ENCODE measurements around the gene TP53AIP1. TPM values are rescaled to one million over a fixed set of nuclear protein-coding genes. Genes with fewer than 3 reads are reported as not detected.
A peak's percentile ranks its signal among the peaks of the same experiment; 100 is the strongest.

Gene TP53AIP1, protein sequence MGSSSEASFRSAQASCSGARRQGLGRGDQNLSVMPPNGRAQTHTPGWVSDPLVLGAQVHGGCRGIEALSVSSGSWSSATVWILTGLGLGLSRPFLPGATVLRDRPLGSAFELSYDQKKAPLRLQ
- 0.07 TPM in 1 of 2 replicates, not detected in the other for total RNA-seq (2014; rRNA removed; shearing (Covaris generic))

DNA sequence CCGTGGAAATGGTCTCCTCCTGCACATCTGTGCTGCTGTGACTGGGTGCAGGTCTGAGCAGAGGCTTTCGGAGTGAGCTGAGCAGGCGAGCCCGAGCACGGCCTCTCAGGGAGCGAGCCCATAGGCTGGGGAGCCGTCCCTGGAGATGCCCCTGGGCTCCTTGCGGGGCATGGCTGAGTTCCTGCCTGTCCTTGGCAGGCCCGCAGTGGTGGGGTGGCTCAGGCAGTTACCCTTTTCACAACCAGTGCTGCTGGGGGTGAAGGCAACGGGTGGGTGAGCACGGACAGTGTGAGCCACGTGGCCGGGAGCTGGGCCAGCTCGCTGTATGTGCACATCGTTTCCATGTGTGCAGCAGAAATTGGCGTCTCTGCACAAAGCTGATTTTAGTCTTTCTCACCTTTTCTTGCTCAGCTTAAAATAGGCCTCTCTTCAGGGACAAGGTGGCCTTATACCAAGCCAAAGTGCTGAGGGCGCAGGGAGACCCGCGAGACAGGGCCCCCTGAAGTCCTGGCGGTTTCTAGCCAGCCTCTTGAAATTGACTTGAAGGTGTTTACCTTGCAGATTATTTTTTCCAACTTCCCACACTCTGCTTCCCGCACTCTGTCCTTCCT lies at the start of gene TP53AIP1:
Gene TP53AIP1 (minus strand): TSS at position 55 of the 611 bp plus-strand sequence. CDS start 5,053 bp downstream, outside the sequence.
- Histone ChIP-seq H3K4me3 (ENCODE audit: insufficient read depth, low read depth, low read length) (no peak within 1 kb of the TSS), H3K27me3 (ENCODE audit: control insufficient read depth, insufficient read depth, low read length) (no peaks in the 10 kb centered on the region; the same call in 1 of the 2 replicates), H3K36me3 (replicated peaks; ENCODE audit: control insufficient read depth, insufficient read depth, low read length) (no peaks in the 10 kb centered on the region)
- DNase-seq: peak; percentile 41

DNA sequence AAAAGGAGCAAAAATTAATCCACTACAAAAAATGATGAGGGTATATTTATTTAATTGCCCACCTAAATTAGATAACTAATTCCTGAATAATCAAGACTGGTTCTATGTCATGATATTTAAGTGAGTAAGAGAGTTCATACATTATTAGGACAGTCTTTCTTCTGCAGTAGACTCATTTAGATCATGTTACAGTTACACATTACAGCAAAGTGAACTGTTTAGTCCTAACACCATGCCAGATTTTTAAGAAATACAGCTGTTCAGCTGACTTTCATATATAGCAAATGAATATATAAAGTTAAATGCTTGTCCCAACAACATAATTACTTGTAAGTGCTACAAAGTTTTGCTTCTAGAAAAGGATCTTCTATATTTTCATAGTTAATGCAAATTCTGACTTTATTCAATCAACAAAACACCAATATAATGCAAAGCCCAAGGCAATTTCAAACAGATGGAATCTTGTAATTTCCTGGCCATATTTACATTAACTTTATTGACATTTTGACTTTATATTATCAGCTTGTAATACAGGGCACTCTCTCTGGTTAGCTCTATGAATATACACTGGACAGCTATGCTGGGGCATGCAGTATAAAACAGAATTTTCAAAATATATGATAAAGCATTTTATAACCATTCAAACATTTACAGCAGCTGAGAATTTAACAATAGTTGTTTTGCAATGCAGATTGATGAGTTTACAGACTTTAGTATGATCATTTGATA lies 45.7 kb upstream of the TP53AIP1 start:
- no peak overlapping the region for H3K4me3 ChIP-seq (ENCODE audit: insufficient read depth, low read depth, low read length)
- DNase-seq: no peak
- H3K36me3 ChIP-seq (replicated peaks; ENCODE audit: control insufficient read depth, insufficient read depth, low read length): no peaks in the 10 kb centered on the region
- H3K27me3 ChIP-seq (ENCODE audit: control insufficient read depth, insufficient read depth, low read length): no peaks in the 10 kb centered on the region

DNA sequence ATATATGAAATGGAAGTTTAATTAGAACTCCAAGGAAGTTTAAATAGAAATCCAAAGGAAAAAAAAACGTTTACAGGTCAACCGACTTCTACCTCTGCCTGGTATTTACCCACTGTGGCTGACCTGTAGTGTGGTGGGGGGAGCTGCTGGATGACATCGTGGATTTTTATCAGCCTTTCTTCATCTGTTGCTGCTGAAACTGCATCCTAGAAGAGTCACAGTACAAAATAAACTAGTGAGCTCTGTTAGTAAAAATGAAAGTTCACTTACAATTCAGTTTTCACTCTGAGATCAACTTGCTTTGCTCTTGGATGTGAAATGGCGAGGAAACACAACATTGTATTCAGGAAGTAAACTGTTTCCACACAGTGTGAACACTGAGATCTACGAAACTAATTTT lies 43.2 kb upstream of the TP53AIP1 start:
- Histone ChIP-seq H3K4me3 (ENCODE audit: insufficient read depth, low read depth, low read length) (no peak overlapping the region), H3K36me3 (replicated peaks; ENCODE audit: control insufficient read depth, insufficient read depth, low read length) (no peaks in the 10 kb centered on the region), H3K27me3 (ENCODE audit: control insufficient read depth, insufficient read depth, low read length) (no peaks in the 10 kb centered on the region)
- DNase-seq: no peak

DNA sequence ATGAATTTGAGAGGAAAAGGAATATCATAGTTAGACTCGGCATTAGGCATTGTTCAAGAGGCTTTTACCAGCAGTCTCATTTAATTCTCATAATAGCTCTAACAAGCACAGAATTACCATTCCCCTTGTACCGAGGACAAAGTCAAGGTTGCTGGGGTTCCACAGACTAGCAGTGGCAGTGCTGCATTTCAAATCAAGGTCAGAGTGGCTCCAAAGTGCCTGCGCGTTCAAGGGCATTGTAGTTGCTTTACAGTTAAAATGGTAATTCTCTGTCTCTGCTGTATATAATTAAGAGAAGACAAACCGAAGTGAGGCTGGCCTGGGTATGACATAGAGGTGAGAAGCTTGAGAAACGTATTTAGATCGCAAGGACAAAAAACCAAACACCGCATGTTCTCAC lies 40.4 kb upstream of the TP53AIP1 start:
- no peak overlapping the region for H3K4me3 ChIP-seq (ENCODE audit: insufficient read depth, low read depth, low read length)
- H3K27me3 ChIP-seq (ENCODE audit: control insufficient read depth, insufficient read depth, low read length): no peaks in the 10 kb centered on the region
- DNase-seq: no peak
- H3K36me3 ChIP-seq (replicated peaks; ENCODE audit: control insufficient read depth, insufficient read depth, low read length): no peaks in the 10 kb centered on the region

DNA sequence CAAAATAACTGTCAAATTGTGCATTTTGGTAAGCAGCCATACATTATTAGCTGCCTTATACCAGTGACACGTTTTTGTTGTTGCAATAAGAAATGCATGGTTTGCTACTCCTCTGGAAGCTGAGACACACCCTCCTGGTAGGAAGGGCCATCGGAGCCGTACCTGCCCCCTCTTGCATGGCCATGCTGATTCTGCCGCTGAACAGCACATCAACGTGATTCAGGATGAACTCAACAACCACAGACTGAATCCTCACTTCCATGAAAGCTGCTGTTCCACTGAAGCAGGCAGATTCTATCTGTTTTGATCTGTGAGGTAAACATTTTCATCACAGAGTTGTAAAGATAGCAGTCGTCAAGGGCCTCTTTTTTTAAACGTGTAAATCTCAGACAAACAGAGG lies 38.6 kb upstream of the TP53AIP1 start:
- Histone ChIP-seq H3K27me3 (ENCODE audit: control insufficient read depth, insufficient read depth, low read length) (no peaks in the 10 kb centered on the region), H3K36me3 (replicated peaks; ENCODE audit: control insufficient read depth, insufficient read depth, low read length) (no peaks in the 10 kb centered on the region), H3K4me3 (ENCODE audit: insufficient read depth, low read depth, low read length) (no peak overlapping the region)
- no peak for DNase-seq

DNA sequence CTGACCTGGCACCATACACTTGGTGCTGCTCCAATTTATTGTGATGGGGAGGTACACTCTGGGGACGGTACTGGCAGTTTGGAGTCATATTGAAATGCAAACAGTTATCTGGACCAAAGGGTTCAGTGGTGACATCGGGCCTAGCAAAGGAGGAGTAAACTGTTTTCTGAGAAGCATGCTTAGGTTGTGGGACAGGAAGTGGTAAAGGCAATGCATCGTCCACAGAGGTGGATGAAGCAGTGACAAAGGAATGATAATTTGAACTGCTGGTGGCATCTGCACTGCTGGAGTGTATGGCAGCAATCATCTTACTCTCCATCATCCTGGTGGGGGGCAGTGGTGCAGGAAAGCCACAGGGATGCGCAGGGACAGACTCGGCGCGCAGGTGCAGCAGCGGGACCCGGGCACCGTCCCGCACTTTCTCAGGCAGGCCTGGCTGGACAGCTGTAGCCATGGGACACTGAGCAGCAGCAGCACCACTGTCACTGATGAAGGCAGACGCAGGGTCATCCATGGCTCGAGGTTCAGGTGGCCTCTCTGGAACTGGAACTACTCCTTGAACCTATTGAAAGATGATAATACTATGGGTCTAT lies 28.0 kb upstream of the TP53AIP1 start:
- peaks cover 12% of the 10 kb centered on the region for H3K36me3 ChIP-seq (replicated peaks; ENCODE audit: control insufficient read depth, insufficient read depth, low read length)

DNA sequence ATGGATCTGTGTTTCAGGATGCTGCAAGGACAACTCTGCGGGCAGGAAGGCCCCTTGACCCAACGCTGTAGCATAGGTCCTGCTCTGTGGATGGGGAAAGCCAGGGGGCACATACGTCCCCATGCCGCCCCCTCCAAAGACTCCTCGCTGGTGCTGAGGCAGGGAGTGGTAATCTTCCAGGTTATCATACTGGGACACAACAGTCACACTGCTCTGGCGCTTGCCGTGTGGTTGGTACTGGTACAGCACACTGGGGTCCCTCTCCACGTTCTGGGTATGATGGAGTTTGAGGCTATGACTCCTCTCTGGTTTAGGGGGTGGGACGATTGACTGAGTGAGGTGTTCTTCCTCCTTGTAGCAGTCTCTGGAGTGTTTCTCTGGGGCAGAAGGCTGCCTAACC lies 26.2 kb upstream of the TP53AIP1 start:
- H3K27me3 ChIP-seq (ENCODE audit: control insufficient read depth, insufficient read depth, low read length): no peaks in the 10 kb centered on the region
- H3K4me3 ChIP-seq (ENCODE audit: insufficient read depth, low read depth, low read length): no peak overlapping the region
- no peak for DNase-seq
- peaks cover 10% of the 10 kb centered on the region for H3K36me3 ChIP-seq (replicated peaks; ENCODE audit: control insufficient read depth, insufficient read depth, low read length)

More for the DNA sequence above, 28.0 kb upstream of the TP53AIP1 start:
- Histone ChIP-seq H3K27me3 (ENCODE audit: control insufficient read depth, insufficient read depth, low read length) (no peaks in the 10 kb centered on the region), H3K4me3 (ENCODE audit: insufficient read depth, low read depth, low read length) (no peak overlapping the region)
- DNase-seq: no peak

DNA sequence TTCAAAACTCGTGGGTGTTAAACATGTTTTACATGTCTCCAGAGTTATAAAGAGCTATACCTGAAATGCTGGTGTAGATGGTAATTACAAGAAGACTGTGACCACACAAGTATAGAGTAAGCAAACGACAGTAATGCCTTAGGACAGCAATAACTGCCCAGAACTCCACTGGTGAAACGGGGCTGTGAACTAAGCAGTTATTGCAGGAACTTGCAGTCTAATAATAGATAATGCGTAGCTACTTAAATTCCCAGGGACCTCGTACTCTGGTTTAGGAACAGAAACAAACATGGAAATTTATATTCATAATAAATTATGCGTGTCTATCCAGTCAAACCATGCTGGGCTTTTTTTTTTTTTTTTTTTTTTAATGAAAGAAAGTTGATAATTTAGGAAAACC lies 24.9 kb upstream of the TP53AIP1 start:
- DNase-seq: no peak
- Histone ChIP-seq H3K4me3 (ENCODE audit: insufficient read depth, low read depth, low read length) (no peak overlapping the region), H3K36me3 (replicated peaks; ENCODE audit: control insufficient read depth, insufficient read depth, low read length) (peaks cover 8% of the 10 kb centered on the region), H3K27me3 (ENCODE audit: control insufficient read depth, insufficient read depth, low read length) (no peaks in the 10 kb centered on the region)

DNA sequence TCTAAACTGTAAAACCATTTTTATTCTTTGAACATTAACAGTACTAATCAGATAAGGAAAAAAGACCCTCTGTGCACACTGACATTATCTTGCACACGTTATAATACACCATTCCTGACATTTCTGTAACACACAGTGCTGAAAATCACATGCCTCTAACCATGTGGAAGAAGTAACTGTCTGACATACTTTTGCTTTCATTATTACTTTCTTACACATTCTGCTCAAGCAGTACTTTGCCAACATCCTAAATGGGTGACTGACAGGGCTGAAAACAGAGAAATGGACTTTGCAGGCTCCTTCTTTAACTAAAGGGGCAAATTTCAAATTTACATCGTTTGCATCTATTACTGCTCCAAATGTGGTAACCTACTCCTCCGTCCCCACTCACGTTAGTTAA lies 22.8 kb upstream of the TP53AIP1 start:
- DNase-seq: no peak
- Histone ChIP-seq H3K27me3 (ENCODE audit: control insufficient read depth, insufficient read depth, low read length) (no peaks in the 10 kb centered on the region), H3K36me3 (replicated peaks; ENCODE audit: control insufficient read depth, insufficient read depth, low read length) (peaks cover 8% of the 10 kb centered on the region), H3K4me3 (ENCODE audit: insufficient read depth, low read depth, low read length) (no peak overlapping the region)

DNA sequence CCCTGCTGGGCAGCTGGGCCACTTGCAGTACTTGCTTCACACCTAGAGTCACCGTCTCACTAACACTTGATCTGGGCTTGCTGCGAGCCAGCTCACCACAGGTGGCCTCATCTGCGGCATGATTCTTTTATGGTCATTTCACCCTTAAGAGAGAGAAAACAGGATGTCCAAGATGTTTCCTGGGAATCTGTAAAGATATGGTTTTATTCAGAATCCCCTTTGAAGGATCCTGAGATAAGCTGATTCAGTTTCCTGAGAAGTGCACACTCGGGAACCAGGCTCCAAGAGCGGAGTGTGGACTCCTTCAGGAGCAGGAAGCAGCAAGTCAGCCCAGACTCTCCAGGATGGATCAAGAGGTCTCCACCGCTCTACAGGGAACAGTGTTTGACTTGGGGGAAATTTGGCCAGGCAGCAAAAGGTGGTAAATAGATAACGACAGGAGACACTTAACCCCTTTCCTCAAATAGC lies 21.8 kb upstream of the TP53AIP1 start:
- no peak for DNase-seq
- H3K4me3 ChIP-seq (ENCODE audit: insufficient read depth, low read depth, low read length): no peak overlapping the region
- no peaks in the 10 kb centered on the region for H3K27me3 ChIP-seq (ENCODE audit: control insufficient read depth, insufficient read depth, low read length)
- peaks cover 3% of the 10 kb centered on the region for H3K36me3 ChIP-seq (replicated peaks; ENCODE audit: control insufficient read depth, insufficient read depth, low read length)

DNA sequence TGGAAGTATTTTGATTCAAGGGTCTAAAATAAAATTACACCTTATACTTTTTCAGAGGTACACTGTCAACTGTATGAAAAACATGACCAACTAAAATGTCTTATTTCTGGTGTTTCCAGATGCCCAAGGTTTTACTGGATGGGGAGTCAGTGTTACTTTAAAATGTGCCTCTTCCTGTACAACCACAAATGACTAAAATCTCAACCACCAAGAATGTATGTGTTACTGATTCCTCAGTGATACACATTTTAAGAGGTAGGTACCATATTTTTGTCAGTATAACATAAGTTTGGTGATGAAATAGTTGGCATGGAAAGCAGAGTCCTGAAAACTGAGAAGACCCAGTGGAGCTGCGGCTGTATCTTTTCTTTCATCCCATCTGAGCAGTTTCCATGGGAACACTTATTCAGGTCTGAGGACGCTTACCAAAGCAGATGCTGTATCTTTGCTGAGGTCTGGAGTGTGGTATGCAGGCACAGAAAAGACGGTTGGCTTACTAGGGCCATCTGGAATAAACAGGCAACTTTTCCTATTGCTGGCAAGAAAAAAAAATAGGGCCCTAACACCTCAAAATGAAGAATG lies 21.2 kb upstream of the TP53AIP1 start:
- H3K4me3 ChIP-seq (ENCODE audit: insufficient read depth, low read depth, low read length): no peak overlapping the region

DNA sequence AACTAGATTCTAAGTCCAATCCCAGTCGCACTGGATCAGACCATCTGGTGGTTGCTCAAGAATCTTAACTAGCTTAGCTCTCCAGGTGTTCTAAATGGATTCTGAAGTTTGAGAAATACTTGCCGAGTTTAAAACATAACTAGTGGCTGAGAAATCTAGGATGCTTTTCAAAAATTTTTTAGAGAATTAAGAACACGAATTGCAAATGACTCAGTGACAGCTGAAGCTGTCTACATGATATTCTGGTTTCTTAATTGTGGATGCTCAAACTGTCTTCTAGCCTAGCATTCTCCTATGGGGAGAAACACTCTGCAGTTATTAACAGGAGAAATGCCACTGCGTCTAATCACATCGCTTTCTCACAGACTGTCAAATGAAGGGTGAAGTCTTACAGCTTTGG lies 20.2 kb upstream of the TP53AIP1 start:
- Histone ChIP-seq H3K36me3 (replicated peaks; ENCODE audit: control insufficient read depth, insufficient read depth, low read length) (no peaks in the 10 kb centered on the region), H3K4me3 (ENCODE audit: insufficient read depth, low read depth, low read length) (no peak overlapping the region), H3K27me3 (ENCODE audit: control insufficient read depth, insufficient read depth, low read length) (no peaks in the 10 kb centered on the region)
- DNase-seq: no peak

More for the DNA sequence above, 21.2 kb upstream of the TP53AIP1 start:
- Histone ChIP-seq H3K27me3 (ENCODE audit: control insufficient read depth, insufficient read depth, low read length) (no peaks in the 10 kb centered on the region), H3K36me3 (replicated peaks; ENCODE audit: control insufficient read depth, insufficient read depth, low read length) (peaks cover 2% of the 10 kb centered on the region; the same call in 1 of the 2 replicates)
- DNase-seq: no peak

DNA sequence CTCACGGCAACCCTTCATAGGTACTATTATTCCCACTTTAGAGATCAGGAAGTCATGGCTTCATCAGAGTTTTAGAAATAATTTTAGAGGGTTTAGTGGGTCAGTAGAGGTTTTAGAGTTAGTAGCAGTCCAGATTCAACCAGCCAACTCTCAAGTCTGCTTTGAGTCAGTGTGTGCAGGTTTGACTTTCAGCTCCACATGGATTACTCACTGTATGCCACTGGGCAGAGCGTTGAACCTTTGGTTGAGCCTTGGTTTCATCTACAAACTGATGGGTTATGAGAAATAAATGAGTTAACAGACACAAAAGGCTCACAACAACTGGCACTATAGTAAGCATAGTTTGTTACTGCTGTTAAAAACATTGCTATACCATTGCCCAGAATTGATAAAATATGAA lies 19.0 kb upstream of the TP53AIP1 start:
- Histone ChIP-seq H3K27me3 (ENCODE audit: control insufficient read depth, insufficient read depth, low read length) (no peaks in the 10 kb centered on the region), H3K36me3 (replicated peaks; ENCODE audit: control insufficient read depth, insufficient read depth, low read length) (no peaks in the 10 kb centered on the region), H3K4me3 (ENCODE audit: insufficient read depth, low read depth, low read length) (no peak overlapping the region)
- no peak for DNase-seq

DNA sequence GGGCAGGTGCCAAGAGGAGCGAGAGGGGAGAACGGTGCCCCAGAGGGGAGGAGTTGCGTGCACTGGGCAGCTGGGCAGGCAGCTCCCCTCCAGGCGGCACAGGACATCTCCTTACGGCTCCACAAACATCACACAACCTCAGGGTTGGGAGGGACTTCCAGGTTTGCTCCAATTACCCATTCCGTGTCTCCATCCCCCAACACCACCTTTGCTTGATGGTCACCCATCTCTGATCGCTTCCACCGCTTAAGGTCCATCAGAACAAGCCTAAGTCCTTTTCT lies 14.5 kb upstream of the TP53AIP1 start:
- no peaks in the 10 kb centered on the region for H3K36me3 ChIP-seq (replicated peaks; ENCODE audit: control insufficient read depth, insufficient read depth, low read length)
- H3K27me3 ChIP-seq (ENCODE audit: control insufficient read depth, insufficient read depth, low read length): peaks cover 2% of the 10 kb centered on the region; the same call in 1 of the 2 replicates
- no peak for DNase-seq
- no peak overlapping the region for H3K4me3 ChIP-seq (ENCODE audit: insufficient read depth, low read depth, low read length)

Measured in H7 (cell line).